Gastroesophageal sphincter (tissue), 3 donors: Measurements from ENCODE around the gene FAM171A2.

Experiments used
- CTCF ChIP-seq, 4 experiments: fragments of 200-600 bp in 2 of 4; fragments of 450-650 bp in 2 of 4; sonication (generic) in 1 of 4; IDR thresholded peaks; one replicate each; pipeline ENCODE4 v1.5.1; 2017 to 2019; ENCODE audit warnings: antibody characterized with exemption in 4 of 4, mild to moderate bottlenecking in 2 of 4, moderate library complexity in 2 of 4
- EP300 ChIP-seq: sonication (generic); formaldehyde crosslinking; IDR thresholded peaks from one replicate; pipeline ENCODE4 v1.6.1; 2017; ENCODE audit warnings: antibody characterized with exemption, mild to moderate bottlenecking
- POLR2A ChIP-seq, 2 donors: fragments of 450-650 bp; IDR thresholded peaks; one replicate each; pipeline ENCODE4 v1.6.1; 2017; ENCODE audit warnings: antibody characterized with exemption in 2 of 2, mild to moderate bottlenecking in 2 of 2, moderate library complexity in 1 of 2

- no peak for TF ChIP-seq CTCF (IDR thresholded peaks at IDR 0.05)
- TF ChIP-seq POLR2A (IDR thresholded peaks at IDR 0.05): no peak
- no peak for TF ChIP-seq EP300
Observed at GRCh38 chr17:44409309-44410028, 45.8 kb upstream of the FAM171A2 start.
